ENCODE data around the gene PLXDC2.

Gene PLXDC2

DNA sequence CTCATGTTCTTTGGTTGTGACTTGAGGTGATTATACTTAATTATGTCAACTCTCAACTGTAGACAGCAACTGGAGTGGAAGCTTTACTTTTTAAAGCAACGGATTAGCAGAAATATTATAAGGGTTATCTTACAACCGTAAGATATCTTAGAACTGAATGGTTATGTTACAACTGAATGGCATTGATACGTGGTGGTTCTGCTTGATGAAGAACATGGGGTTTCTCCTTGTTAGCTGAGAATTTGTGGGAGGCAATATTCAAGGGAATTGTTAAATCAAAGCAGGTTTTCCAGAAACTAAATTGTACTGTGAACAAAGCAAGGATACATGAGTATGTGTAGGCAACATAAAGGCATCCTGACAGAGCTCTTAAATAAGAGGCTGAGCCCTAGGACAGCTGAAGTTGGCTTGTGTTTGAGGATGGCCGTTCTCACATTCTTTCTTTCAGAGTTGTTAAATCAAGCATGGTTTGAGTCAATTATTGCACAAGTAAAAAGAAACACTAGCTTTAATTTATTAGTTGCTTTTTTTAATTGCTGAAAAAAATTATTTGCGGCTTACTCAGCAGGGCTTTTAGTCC, 350.0 kb downstream of the PLXDC2 start:
- Histone ChIP-seq H3K9me3 (ENCODE audit: control extremely low read depth in 1 of 5, control insufficient read depth in 4 of 5, insufficient read depth in 2 of 5, low read depth in 1 of 5, low read length in 4 of 5) (no peaks in the 10 kb centered on the region), H3K4me3 (ENCODE audit: control insufficient read depth in 1 of 7, extremely low read depth in 1 of 7, insufficient read depth in 4 of 7, low read depth in 2 of 7, low read length in 6 of 7) (no peak overlapping the region), H3K27me3 (replicated peaks in 2 of 5; ENCODE audit: control insufficient read depth in 4 of 5, insufficient read depth in 5 of 5, low read length in 4 of 5) (no peaks in the 10 kb centered on the region), H3K36me3 (ENCODE audit: control insufficient read depth in 4 of 4, insufficient read depth in 4 of 4, low read length in 3 of 4) (peaks cover 0 to 3% (median 0%) of the 10 kb centered on the region in 4 experiments), H3K27ac (ENCODE audit: insufficient read depth in 1 of 2, low read depth in 1 of 2, low read length in 2 of 2, poor library complexity in 1 of 2, severe bottlenecking in 2 of 2) (no peak overlapping the region), H3K4me1 (ENCODE audit: control extremely low read depth in 1 of 4, control insufficient read depth in 4 of 4, insufficient read depth in 4 of 4, low read length in 3 of 4) (no peaks in the 10 kb centered on the region)
- no peak for DNase-seq
- 100% methylated on average over 2 of the region's 5 CpGs for WGBS (ENCODE audit: insufficient coverage)
- CTCF ChIA-PET: no interaction called here
- POLR2A ChIA-PET: no interaction called here

DNA sequence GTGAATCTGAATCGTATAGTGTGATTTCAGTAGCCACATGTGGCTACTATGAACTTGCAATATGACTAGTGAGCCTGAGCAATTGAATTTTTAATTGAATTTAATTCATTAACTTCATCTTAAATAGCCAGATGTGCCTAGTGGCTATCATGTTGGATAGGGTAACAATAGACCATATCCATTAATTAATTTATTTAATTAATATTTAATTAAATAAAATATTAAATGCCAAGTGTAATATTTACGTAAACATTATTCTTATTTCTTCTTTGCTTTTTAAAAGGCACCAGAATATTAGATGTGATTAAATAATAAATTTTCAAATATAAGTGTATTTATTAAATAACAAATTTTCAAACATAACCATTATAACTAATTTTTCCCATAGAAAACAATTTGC, 354.4 kb downstream of the PLXDC2 start:
- WGBS (ENCODE audit: insufficient coverage): no CpG with 5 or more reads among the region's 2 CpGs
- DNase-seq: no peak
- CTCF ChIA-PET: no interaction called here
- POLR2A ChIA-PET: no interaction called here
- Histone ChIP-seq H3K4me3 (ENCODE audit: control insufficient read depth in 1 of 7, extremely low read depth in 1 of 7, insufficient read depth in 4 of 7, low read depth in 2 of 7, low read length in 6 of 7) (no peak overlapping the region), H3K27ac (ENCODE audit: insufficient read depth in 1 of 2, low read depth in 1 of 2, low read length in 2 of 2, poor library complexity in 1 of 2, severe bottlenecking in 2 of 2) (no peak overlapping the region), H3K4me1 (ENCODE audit: control extremely low read depth in 1 of 4, control insufficient read depth in 4 of 4, insufficient read depth in 4 of 4, low read length in 3 of 4) (no peaks in the 10 kb centered on the region), H3K36me3 (ENCODE audit: control insufficient read depth in 4 of 4, insufficient read depth in 4 of 4, low read length in 3 of 4) (peaks cover 0 to 1% (median 0%) of the 10 kb centered on the region in 4 experiments), H3K27me3 (replicated peaks in 2 of 5; ENCODE audit: control insufficient read depth in 4 of 5, insufficient read depth in 5 of 5, low read length in 4 of 5) (no peaks in the 10 kb centered on the region), H3K9me3 (ENCODE audit: control extremely low read depth in 1 of 5, control insufficient read depth in 4 of 5, insufficient read depth in 2 of 5, low read depth in 1 of 5, low read length in 4 of 5) (no peaks in the 10 kb centered on the region)

DNA sequence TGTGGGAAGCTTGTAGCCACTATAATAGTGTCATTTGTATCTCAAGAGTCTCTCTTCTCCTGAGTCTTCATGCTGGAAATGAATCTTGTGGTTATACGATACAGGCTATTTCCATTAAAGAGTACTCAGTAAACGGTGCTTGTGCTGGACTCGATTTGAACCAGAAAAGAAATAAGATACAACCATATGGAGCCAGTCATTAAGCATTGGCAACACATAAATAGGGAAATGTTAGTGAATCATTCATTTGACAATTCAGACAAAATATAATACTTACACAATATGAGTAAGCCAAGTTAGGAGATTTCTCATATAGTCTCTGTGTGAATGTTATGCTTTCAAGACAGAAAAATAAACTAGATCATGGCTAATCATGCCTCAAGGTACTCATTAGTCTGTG, 356.8 kb downstream of the PLXDC2 start:
- Histone ChIP-seq H3K4me1 (ENCODE audit: control extremely low read depth in 1 of 4, control insufficient read depth in 4 of 4, insufficient read depth in 4 of 4, low read length in 3 of 4) (no peaks in the 10 kb centered on the region), H3K27me3 (replicated peaks in 2 of 5; ENCODE audit: control insufficient read depth in 4 of 5, insufficient read depth in 5 of 5, low read length in 4 of 5) (no peaks in the 10 kb centered on the region), H3K36me3 (ENCODE audit: control insufficient read depth in 4 of 4, insufficient read depth in 4 of 4, low read length in 3 of 4) (peaks cover 0 to 3% (median under 1%) of the 10 kb centered on the region in 4 experiments), H3K4me3 (ENCODE audit: control insufficient read depth in 1 of 7, extremely low read depth in 1 of 7, insufficient read depth in 4 of 7, low read depth in 2 of 7, low read length in 6 of 7) (no peak overlapping the region), H3K9me3 (ENCODE audit: control extremely low read depth in 1 of 5, control insufficient read depth in 4 of 5, insufficient read depth in 2 of 5, low read depth in 1 of 5, low read length in 4 of 5) (no peaks in the 10 kb centered on the region), H3K27ac (ENCODE audit: insufficient read depth in 1 of 2, low read depth in 1 of 2, low read length in 2 of 2, poor library complexity in 1 of 2, severe bottlenecking in 2 of 2) (no peak overlapping the region)
- 100% methylated on average over 1 of the region's 3 CpGs for WGBS (ENCODE audit: insufficient coverage)
- DNase-seq: no peak
- ChIA-PET POLR2A (no interaction called here), CTCF (no interaction called here)

- ChIA-PET CTCF (no interaction called here), POLR2A (no interaction called here)
- Histone ChIP-seq H3K36me3 (ENCODE audit: control insufficient read depth in 4 of 4, insufficient read depth in 4 of 4, low read length in 3 of 4) (peaks cover 0 to 10% (median 5%) of the 10 kb centered on the region in 4 experiments), H3K4me3 (ENCODE audit: control insufficient read depth in 1 of 7, extremely low read depth in 1 of 7, insufficient read depth in 4 of 7, low read depth in 2 of 7, low read length in 6 of 7) (no peak overlapping the region), H3K27ac (ENCODE audit: insufficient read depth in 1 of 2, low read depth in 1 of 2, low read length in 2 of 2, poor library complexity in 1 of 2, severe bottlenecking in 2 of 2) (no peak overlapping the region), H3K4me1 (ENCODE audit: control extremely low read depth in 1 of 4, control insufficient read depth in 4 of 4, insufficient read depth in 4 of 4, low read length in 3 of 4) (no peaks in the 10 kb centered on the region), H3K9me3 (ENCODE audit: control extremely low read depth in 1 of 5, control insufficient read depth in 4 of 5, insufficient read depth in 2 of 5, low read depth in 1 of 5, low read length in 4 of 5) (no peaks in the 10 kb centered on the region), H3K27me3 (replicated peaks in 2 of 5; ENCODE audit: control insufficient read depth in 4 of 5, insufficient read depth in 5 of 5, low read length in 4 of 5) (no peaks in the 10 kb centered on the region)
- no peak for DNase-seq
- 100% methylated on average over 1 of the region's 3 CpGs for WGBS (ENCODE audit: insufficient coverage)
These were observed 359.5 kb downstream of the PLXDC2 start for GRCh38 chr10:20175719-20176118.

DNA sequence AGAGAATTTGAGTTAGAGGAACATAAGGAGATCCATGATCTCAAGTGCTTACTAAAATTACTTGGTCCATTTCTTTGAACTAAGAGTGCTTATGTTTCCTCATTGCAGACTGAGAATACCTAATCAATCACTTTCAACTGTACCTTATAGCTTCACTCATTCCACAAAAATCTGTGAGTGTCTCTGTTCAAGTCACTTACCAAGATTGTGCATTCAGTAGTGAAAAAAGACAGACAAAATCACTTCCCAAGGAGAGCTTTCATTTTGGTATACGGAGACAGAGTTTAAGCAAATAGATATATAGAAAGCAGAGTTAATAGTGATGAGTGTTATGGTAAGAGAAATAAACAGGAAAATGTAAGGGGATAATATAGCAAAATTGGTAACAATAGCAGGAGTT, 364.5 kb downstream of the PLXDC2 start:
- Histone ChIP-seq H3K36me3 (ENCODE audit: control insufficient read depth in 4 of 4, insufficient read depth in 4 of 4, low read length in 3 of 4) (peaks cover 0 to 10% (median 5%) of the 10 kb centered on the region in 4 experiments), H3K27ac (ENCODE audit: insufficient read depth in 1 of 2, low read depth in 1 of 2, low read length in 2 of 2, poor library complexity in 1 of 2, severe bottlenecking in 2 of 2) (no peak overlapping the region), H3K4me1 (ENCODE audit: control extremely low read depth in 1 of 4, control insufficient read depth in 4 of 4, insufficient read depth in 4 of 4, low read length in 3 of 4) (no peaks in the 10 kb centered on the region), H3K4me3 (ENCODE audit: control insufficient read depth in 1 of 7, extremely low read depth in 1 of 7, insufficient read depth in 4 of 7, low read depth in 2 of 7, low read length in 6 of 7) (no peak overlapping the region), H3K9me3 (ENCODE audit: control extremely low read depth in 1 of 5, control insufficient read depth in 4 of 5, insufficient read depth in 2 of 5, low read depth in 1 of 5, low read length in 4 of 5) (no peaks in the 10 kb centered on the region), H3K27me3 (replicated peaks in 2 of 5; ENCODE audit: control insufficient read depth in 4 of 5, insufficient read depth in 5 of 5, low read length in 4 of 5) (no peaks in the 10 kb centered on the region)
- ChIA-PET POLR2A (no interaction called here), CTCF (interaction anchor here (1.0 kb wide), 1 partner anchor 663 kb away, joined by 3 read pairs; no protein-coding TSS in a partner anchor)
- no peak for DNase-seq
- 100% methylated on average over 1 of the region's 1 CpG for WGBS (ENCODE audit: insufficient coverage)

- DNase-seq: no peak
- Histone ChIP-seq H3K4me3 (ENCODE audit: control insufficient read depth in 1 of 7, extremely low read depth in 1 of 7, insufficient read depth in 4 of 7, low read depth in 2 of 7, low read length in 6 of 7) (no peak overlapping the region), H3K4me1 (ENCODE audit: control extremely low read depth in 1 of 4, control insufficient read depth in 4 of 4, insufficient read depth in 4 of 4, low read length in 3 of 4) (no peaks in the 10 kb centered on the region), H3K36me3 (ENCODE audit: control insufficient read depth in 4 of 4, insufficient read depth in 4 of 4, low read length in 3 of 4) (peaks cover 0 to 13% (median 7%) of the 10 kb centered on the region in 4 experiments), H3K27me3 (replicated peaks in 2 of 5; ENCODE audit: control insufficient read depth in 4 of 5, insufficient read depth in 5 of 5, low read length in 4 of 5) (no peaks in the 10 kb centered on the region), H3K9me3 (ENCODE audit: control extremely low read depth in 1 of 5, control insufficient read depth in 4 of 5, insufficient read depth in 2 of 5, low read depth in 1 of 5, low read length in 4 of 5) (peaks cover 0 to 1% (median 0%) of the 10 kb centered on the region in 5 experiments), H3K27ac (ENCODE audit: insufficient read depth in 1 of 2, low read depth in 1 of 2, low read length in 2 of 2, poor library complexity in 1 of 2, severe bottlenecking in 2 of 2) (no peak overlapping the region)
- ChIA-PET POLR2A (no interaction called here), CTCF (interaction anchor here (1.3 kb wide), 1 partner anchor 223 kb away, joined by 3 read pairs; no protein-coding TSS in a partner anchor)
- WGBS (ENCODE audit: insufficient coverage): 98% methylated on average over 4 of the region's 5 CpGs
These were observed 365.2 kb downstream of the PLXDC2 start for GRCh38 chr10:20181434-20181833.

- H3K9me3 ChIP-seq (ENCODE audit: control extremely low read depth in 1 of 5, control insufficient read depth in 4 of 5, insufficient read depth in 2 of 5, low read depth in 1 of 5, low read length in 4 of 5): peaks cover 0 to 2% (median 0%) of the 10 kb centered on the region in 5 experiments
- no peaks in the 10 kb centered on the region for H3K4me1 ChIP-seq (ENCODE audit: control extremely low read depth in 1 of 4, control insufficient read depth in 4 of 4, insufficient read depth in 4 of 4, low read length in 3 of 4)
- ChIA-PET POLR2A (no interaction called here), CTCF (no interaction called here)
- no peaks in the 10 kb centered on the region for H3K27me3 ChIP-seq (replicated peaks in 2 of 5; ENCODE audit: control insufficient read depth in 4 of 5, insufficient read depth in 5 of 5, low read length in 4 of 5)
- peaks cover 0 to 5% (median 3%) of the 10 kb centered on the region in 4 experiments for H3K36me3 ChIP-seq (ENCODE audit: control insufficient read depth in 4 of 4, insufficient read depth in 4 of 4, low read length in 3 of 4)
- DNase-seq: no peak
- no peak overlapping the region for H3K27ac ChIP-seq (ENCODE audit: insufficient read depth in 1 of 2, low read depth in 1 of 2, low read length in 2 of 2, poor library complexity in 1 of 2, severe bottlenecking in 2 of 2)
- H3K4me3 ChIP-seq (ENCODE audit: control insufficient read depth in 1 of 7, extremely low read depth in 1 of 7, insufficient read depth in 4 of 7, low read depth in 2 of 7, low read length in 6 of 7): no peak overlapping the region
These were observed 368.9 kb downstream of the PLXDC2 start for GRCh38 chr10:20185116-20185515.

All from common myeloid progenitor, CD34-positive (primary cell).